ENCODE measurements around the gene GHR. TPM values are rescaled to one million over a fixed set of nuclear protein-coding genes. Genes with fewer than 3 reads are reported as not detected.

Gene GHR
- total RNA-seq, 1 donor from 2014 or later = 6.4 TPM

GRCh38 chr5:42502613-42503470 lies 79.6 kb downstream of the GHR start:
- Histone ChIP-seq H3K4me1 (peaks cover 2 to 6% of the 10 kb centered on the region in 2 donors), H3K4me3 (no peak overlapping the region), H3K27ac (no peak overlapping the region), H3K36me3 (no peaks in the 10 kb centered on the region), H3K9me3 (no peaks in the 10 kb centered on the region), H3K27me3 (no peaks in the 10 kb centered on the region)
- TF ChIP-seq, protein P1, sequence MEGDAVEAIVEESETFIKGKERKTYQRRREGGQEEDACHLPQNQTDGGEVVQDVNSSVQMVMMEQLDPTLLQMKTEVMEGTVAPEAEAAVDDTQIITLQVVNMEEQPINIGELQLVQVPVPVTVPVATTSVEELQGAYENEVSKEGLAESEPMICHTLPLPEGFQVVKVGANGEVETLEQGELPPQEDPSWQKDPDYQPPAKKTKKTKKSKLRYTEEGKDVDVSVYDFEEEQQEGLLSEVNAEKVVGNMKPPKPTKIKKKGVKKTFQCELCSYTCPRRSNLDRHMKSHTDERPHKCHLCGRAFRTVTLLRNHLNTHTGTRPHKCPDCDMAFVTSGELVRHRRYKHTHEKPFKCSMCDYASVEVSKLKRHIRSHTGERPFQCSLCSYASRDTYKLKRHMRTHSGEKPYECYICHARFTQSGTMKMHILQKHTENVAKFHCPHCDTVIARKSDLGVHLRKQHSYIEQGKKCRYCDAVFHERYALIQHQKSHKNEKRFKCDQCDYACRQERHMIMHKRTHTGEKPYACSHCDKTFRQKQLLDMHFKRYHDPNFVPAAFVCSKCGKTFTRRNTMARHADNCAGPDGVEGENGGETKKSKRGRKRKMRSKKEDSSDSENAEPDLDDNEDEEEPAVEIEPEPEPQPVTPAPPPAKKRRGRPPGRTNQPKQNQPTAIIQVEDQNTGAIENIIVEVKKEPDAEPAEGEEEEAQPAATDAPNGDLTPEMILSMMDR (IDR thresholded peaks at IDR 0.05) = no peak
- intact Hi-C loops (cut with DNase I) = no loop called here
- DNase-seq (ENCODE audit: low spot score in 2 of 2) = no peak

DNA sequence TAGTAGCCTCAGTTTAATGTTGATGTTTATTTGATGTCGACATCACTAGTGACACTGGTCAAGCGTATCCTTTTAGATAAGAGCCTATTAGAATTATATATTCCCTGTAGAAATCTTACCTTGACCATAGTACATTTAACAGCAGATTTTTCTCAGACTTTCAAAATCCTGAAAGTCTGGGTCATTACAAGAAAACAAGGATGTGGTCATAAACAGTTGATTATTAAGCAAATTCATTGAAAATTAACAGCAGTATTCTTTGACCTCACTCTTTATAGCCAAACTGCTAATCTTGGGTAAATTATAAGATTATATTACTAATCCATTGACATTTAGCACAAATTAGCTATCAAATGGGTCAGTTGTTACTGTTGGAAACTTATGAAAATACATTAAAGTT lies 83.4 kb downstream of the GHR start:
- DNase-seq (ENCODE audit: low spot score in 2 of 2) = no peak
- TF ChIP-seq, protein P1 (IDR thresholded peaks at IDR 0.05) = no peak
- Histone ChIP-seq H3K36me3 (no peaks in the 10 kb centered on the region), H3K4me1 (peaks cover 3 to 8% of the 10 kb centered on the region in 2 donors), H3K27ac (no peak overlapping the region), H3K27me3 (no peaks in the 10 kb centered on the region), H3K9me3 (no peaks in the 10 kb centered on the region), H3K4me3 (no peak overlapping the region)
- intact Hi-C loops (cut with DNase I) = no loop called here

DNA sequence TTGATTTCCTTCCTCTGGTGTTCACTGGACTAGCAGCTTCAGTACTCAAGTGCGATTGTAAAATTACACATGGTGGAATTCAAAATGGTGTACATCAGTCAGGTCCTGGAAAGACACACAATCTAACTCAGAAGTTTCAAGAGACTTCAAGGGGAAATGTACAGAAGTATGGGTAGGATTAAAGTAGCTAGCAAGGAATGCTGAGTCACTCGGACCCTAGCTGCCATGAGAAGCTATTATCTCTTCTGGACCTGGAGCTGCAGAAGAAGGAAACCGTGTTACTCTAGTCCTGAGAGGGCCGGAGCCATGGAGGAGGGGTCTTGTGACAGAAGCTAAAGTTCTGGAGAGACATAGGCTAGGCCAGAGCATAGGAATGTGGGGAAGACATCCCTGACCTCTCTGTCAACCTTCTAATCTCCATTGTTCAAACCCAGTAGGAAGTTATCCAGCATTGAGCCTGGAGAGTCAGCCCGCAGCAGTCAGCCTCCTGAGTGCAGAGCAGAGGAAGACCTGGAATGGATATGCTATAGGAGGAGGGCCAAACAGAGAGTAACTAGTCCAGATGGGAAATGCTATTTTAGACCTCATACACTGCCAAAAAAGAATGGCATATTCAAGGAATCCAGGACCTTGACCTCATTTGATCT lies 84.3 kb downstream of the GHR start:
- H3K27ac ChIP-seq = no peak overlapping the region
- no peak for DNase-seq (ENCODE audit: low spot score in 2 of 2)
- no peaks in the 10 kb centered on the region for H3K9me3 ChIP-seq
- no peak overlapping the region for H3K4me3 ChIP-seq
- TF ChIP-seq, protein P1 (IDR thresholded peaks at IDR 0.05) = no peak
- H3K4me1 ChIP-seq = peaks cover 3 to 8% of the 10 kb centered on the region in 2 donors
- no peaks in the 10 kb centered on the region for H3K27me3 ChIP-seq
- no peaks in the 10 kb centered on the region for H3K36me3 ChIP-seq
- intact Hi-C loops (cut with DNase I) = no loop called here

- Histone ChIP-seq H3K4me1 (peaks cover 0 to 1% of the 10 kb centered on the region in 2 donors), H3K9me3 (no peaks in the 10 kb centered on the region), H3K27ac (no peak overlapping the region), H3K36me3 (no peaks in the 10 kb centered on the region), H3K4me3 (no peak overlapping the region), H3K27me3 (no peaks in the 10 kb centered on the region)
- intact Hi-C loops (cut with DNase I) = no loop called here
- TF ChIP-seq, protein P1 (IDR thresholded peaks at IDR 0.05) = no peak
- no peak for DNase-seq (ENCODE audit: low spot score in 2 of 2)
Observed at GRCh38 chr5:42513246-42513645, 90.0 kb downstream of the GHR start.

DNA sequence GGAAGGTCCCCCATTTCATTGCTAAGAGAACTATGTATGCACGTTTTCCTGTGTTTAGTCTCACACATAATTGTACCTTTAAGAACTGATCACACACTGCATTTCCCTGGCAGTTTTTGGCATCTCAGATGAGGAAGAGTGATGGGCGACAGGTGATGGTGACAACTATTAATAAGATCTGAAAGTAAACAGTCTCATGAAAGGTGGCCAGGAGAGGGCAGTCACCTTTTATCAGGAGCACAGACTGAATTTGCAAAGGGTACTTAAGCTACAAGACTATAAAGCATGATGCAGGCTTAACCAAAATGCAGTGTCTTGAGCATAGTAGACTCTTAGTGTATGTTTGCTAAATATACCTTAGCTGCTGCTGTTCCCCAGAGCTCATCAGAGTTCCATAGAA lies 91.5 kb downstream of the GHR start:
- no peak for DNase-seq (ENCODE audit: low spot score in 2 of 2)
- Histone ChIP-seq H3K36me3 (no peaks in the 10 kb centered on the region), H3K27ac (no peak overlapping the region), H3K4me3 (no peak overlapping the region), H3K4me1 (peaks cover 0 to 5% of the 10 kb centered on the region in 2 donors), H3K27me3 (no peaks in the 10 kb centered on the region), H3K9me3 (no peaks in the 10 kb centered on the region)
- intact Hi-C loops (cut with DNase I) = loop anchor here (5.0 kb wide), 1 partner anchor 48 kb away; no protein-coding TSS in a partner anchor
- TF ChIP-seq, protein P1 (IDR thresholded peaks at IDR 0.05) = no peak

Data from ascending aorta (tissue), 2 donors.